Stimulated activated CD8-positive, alpha-beta memory T cell treated with anti-CD3 and anti-CD28 coated beads, Interleukin-7, amount 100 ng/mL, for 24 hours (primary cell): ENCODE data around the gene CCT3.
"Not testable (repeated sequence)": the region's sequence is repeated elsewhere in the genome, so short reads cannot be mapped to it uniquely, and the experiment has no call there.

Source experiments
- DNase-seq: peaks from one replicate; pipeline ENCODE4 v3.0.0-alpha.2; 2020; ENCODE audit warnings: low read depth

The CCT3 gene

DNA sequence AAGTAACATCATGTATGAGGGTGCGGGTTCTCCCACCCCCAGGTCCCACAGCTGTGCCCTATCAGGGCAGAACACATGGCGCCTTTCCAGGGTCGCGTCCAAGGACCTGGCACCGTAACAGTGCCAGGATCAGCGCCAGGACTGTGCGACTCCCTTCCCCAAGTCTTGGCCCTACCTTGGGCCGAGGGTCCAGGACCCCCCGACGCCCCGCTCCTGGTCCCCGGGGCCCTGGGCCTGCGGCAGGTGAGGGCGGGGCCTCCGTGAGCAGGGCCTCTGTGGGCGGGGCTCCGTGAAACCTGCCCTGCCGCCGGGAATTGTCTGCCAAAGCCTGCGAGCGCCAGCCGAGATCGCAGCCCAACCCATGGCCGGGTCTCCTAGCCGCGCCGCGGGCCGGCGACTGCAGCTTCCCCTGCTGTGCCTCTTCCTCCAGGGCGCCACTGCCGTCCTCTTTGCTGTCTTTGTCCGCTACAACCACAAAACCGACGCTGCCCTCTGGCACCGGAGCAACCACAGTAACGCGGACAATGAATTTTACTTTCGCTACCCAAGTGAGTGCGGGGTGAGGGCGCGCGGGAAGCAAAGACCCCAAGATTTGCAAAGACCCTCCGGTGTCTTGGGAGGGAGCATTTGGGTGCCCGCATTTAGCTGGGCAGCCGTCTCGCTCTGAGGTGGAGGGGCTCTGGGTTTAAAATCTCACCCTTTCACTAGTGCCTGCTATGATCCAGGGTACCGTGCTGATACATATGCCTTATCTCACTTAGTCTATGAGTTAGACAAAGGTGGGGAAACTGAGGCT, 31.0 kb upstream of the CCT3 start, which contains the start of gene RHBG:
Gene RHBG (plus strand): TSS at position 323 of the 796 bp plus-strand sequence. CDS start 39 bp downstream, at position 362.
- no peak for DNase-seq

DNA sequence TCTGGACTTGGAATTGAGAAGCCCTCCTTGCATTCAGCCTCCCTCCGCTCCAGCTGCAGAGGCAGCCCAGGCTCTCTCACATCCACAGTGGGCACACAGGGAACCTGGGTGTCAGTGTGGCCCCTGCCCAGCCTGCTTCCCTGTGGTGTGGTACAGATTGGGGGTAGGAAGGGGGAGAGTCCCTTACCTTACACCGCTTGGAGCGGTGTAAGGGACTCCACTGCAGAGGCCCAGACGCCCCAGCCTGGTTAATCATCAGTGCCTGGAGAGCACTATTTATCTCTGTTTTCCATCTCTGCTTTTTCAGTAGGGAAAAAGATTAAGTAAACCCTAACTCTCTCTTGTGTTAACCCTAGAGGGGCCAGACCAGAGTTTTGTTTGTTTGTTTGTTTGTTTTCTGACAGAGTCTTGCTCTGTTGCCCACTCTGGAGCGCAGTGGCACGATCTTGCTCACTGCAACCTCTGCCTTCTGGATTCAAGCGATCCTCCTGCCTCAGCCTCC, 30.1 kb upstream of the CCT3 start:
- DNase-seq = no peak

DNA sequence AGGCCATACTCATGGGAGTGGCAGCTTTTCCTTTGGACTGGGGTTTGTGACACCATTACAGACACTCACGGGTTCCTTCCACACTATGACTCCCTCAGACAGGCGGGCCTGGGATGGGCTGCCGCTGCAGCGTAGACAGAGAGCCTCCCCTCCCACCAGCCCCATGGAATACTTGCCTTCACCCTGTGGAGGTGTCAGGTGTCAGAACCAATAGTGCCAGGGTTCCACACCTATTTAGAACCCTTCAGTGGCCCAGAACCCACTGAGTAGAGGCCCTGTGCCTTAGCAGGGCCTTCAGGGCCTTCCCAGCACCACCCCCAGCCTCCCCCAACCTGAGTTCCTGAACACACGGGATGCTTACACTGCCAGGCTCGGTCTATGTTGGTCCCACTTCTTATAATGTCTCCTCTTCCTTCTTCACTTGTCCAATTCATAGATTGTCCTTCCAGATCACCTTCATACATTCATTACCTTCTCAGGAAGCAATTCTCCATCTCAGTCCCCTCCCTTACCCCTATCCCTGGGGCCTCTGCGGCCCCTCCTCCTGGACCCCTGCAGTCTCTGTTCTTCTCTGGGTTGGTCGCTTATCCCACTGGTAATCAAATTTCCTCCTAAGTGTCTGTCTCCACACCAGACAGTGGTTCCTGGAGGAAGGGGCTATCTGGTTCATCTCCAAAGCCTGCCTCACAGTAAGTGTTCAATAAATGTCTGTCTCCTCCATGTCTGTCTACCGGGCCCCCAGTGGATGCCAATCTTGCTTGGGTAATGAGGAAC, 29.5 kb upstream of the CCT3 start:
- DNase-seq = no peak

- DNase-seq = no peak
Measured at GRCh38 chr1:156366378-156367166, 28.5 kb upstream of the CCT3 start.

DNA sequence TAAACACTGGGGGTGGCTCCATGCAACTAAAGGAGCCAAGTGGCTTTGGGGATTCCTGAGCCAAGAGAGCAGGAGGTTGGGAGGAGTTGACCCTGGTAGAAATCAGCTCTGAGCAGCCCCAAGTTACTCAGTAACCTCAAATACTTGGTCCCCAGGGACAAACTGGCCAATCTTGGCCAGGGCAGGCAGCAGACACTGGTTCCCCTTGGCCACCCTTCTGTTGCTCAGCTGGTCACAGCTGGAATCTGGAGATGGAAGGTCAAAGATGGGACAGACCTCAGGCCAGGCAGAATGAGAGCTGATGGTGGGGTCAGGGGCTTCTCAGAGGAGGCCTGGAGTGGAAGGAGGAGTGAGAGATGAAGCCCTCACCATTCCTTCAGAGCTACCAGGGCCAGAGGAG, 27.7 kb upstream of the CCT3 start:
- DNase-seq = no peak

- no peak for DNase-seq
Measured at GRCh38 chr1:156360534-156360933, 22.4 kb upstream of the CCT3 start.

GRCh38 chr1:156359973-156360372, 21.9 kb upstream of the CCT3 start:
- DNase-seq = no peak

- no peak for DNase-seq
Measured at GRCh38 chr1:156359249-156359648, 21.2 kb upstream of the CCT3 start.

DNA sequence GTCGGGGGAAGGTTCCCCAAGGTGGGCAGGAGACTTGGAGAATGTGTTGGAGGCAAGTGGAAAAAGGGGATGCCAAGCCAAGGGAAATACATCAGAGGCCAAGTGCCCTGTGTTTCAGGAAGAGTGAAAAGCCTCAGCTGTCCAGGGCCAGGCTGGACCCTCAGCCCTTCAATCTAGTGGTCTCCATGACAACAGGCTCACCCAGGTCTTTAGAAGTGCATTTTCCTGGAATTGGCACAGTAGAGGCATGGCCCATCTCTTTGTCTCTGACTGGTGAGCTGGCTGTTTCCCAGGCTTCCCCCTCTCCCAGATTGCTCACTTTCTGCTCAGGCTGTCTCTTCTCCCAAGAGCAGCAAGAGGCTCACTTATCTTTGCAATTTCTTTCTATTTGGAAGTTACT, 20.5 kb upstream of the CCT3 start:
- no peak for DNase-seq

DNA sequence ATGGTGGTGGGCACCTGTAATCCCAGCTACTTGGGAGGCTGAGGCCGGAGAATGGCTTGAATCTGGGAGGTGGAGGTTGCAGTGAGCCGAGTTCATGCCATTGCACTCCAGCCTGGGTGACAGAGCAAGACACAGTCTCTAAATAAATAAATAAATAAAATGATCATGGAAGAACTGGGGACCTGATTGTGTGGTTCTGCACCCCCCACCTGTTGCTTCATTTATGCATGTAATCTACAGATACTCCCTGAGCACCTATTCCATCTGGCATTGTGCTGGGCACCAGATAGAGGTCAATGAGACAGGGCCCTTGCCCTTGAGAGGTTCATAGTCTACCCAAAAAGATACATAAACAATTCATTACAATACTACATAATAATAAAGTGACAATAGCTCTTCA, 19.9 kb upstream of the CCT3 start:
- DNase-seq = no peak

DNA sequence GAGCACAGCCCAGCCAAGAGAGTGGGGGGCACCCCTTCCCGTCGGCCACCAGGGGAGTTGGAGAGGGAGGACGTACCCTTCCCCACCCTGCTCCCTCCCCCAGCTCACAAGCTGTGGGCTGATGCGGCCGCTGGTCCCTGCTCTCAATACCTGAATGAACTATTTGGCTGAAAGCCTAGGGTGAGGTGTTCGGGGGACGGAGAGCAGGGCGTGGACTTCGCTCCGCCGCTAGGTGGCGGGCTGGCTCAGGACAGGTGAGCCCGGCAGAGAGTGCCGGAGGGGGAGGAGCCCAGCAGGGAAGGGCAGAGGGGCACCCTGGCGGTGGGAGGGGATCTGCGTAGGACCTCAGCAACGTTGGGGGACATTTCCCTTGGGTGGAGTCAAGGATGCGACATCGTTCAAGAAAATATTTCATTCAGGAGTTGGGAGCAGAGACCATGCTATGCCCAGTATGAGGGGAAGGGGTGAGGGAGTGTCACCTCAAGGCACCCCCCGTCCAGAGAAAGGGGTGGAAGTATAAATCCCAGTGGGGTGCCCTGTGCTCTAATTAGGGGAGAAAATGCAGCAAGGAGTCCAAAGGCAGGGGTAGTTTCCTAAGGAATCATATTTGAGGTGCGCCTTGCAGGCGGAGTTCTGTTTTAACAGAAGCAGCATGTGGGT, 18.9 kb upstream of the CCT3 start:
- peak; percentile 30 for DNase-seq

DNA sequence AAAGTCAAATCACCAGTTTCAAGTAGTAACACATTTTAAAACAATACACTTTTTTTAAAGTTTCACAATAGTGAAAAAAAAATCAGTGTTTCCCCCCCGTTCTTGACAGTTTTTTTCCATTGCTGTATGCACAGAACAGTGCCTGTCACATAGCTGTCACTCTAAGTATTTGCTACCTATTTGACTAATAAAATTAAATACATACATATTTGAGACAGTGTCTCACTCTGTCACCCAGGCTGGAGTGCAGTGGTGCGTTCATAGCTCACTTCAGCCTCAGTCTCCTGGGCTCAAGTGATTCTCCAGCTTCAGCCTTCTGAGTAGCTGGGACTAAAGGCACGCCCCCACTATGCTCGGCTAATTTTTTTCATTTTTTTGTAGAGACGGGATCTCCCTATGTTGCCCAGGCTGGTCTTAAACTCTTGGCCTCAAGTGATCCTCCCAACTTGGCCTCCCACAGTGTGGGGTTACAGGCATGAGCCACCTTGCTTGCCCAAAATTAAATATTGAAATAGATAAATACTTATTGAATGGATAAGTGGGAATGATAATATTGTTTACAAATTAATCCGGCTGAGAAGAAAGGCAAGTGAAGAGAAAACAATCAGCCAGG, 18.3 kb upstream of the CCT3 start:
- no peak for DNase-seq

DNA sequence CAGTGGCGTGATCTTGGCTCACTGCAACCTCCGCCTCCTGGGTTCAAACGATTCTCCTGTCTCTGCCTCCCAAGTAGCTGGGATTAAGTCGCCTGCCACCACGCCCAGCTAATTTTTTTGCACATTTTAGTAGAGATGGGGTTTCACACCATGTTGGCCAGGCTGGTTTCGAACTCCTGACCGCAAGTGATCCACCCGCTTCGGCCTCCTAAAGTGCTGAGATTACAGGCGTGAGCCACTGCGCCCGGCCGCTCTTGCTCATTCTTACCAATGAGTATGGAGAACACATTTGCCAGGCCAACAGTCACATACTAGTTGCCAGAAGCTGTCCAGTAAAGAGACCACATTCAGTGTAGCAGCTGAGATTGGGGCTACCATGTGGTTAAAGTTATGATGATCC, 14.4 kb upstream of the CCT3 start:
- DNase-seq = not testable (repeated sequence)

DNA sequence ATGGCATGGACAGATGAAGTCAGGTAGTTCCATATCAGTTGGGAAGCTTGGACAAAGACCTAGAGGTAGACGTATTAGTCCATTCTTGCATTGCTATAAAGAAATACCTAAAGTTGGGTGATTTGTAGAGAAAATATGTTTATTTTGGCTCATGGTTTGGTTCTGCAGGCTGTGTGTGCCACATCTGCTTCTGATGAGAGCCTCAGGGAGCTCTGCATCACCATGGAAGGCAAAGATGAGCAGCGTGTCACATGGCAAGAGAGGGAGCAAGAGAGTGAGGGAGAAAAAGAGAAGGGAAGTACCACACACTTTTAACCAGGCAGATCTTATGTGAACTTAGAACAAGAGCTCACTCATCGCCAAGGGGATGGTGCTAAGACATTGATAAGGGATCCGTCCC, 9.2 kb upstream of the CCT3 start:
- no peak for DNase-seq

DNA sequence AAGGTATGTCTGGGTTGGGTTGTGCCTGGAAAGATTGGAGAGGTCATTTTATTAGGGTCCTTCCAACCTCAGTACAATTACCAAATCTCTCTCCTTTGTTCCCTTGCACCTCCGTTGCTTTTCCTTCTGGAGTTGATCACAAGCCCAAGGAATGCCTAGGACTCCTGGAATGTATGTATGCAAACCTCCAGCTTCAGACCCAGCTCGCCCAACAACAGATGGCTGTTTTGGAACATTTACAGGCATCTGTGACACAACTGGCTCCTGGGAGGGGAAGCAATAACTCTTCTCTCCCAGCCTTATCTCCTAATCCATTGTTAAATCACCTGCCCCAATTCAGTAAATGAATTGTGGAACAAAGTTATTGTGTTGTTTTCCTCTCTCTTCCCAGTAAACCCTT, 8.5 kb upstream of the CCT3 start:
- no peak for DNase-seq

DNA sequence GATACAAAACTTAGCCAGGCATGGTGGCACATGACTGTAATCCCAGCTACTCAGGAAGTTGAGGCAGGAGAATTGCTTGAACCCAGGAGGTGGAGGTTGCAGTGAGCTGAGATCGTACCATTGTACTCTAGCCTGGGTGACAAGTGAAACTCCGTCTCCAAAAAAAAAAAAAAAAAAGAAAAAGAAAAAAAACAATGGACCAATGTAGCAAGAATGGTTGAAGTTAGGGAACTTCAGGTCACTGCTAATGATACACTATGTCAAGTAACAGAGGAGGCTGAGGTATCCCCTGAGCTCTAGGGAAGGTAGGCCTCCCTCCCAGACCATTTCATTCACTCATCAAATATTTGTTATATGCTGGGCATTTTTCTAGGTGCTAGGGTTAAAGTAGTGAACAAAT, 7.9 kb upstream of the CCT3 start:
- DNase-seq = not testable (repeated sequence)

DNA sequence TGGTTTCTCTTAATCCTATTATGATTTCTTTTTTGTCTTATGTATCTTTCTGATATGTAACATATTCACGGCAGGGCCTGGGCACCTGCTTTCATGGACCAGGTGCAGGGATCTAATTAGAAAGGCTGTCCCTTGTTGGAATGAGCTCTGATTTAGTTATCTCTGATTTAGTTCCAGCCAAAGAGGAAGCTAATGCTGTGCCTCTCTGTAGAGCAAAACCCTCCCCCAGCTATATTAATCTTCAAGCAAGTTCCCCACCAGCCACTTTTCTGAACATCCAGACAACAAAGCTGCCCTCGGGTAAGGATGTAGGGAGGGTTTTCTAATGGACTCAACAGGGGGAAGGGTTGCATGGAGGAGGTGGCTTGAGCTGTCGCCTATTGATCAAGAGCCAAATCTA, 6.3 kb upstream of the CCT3 start:
- DNase-seq = no peak

DNA sequence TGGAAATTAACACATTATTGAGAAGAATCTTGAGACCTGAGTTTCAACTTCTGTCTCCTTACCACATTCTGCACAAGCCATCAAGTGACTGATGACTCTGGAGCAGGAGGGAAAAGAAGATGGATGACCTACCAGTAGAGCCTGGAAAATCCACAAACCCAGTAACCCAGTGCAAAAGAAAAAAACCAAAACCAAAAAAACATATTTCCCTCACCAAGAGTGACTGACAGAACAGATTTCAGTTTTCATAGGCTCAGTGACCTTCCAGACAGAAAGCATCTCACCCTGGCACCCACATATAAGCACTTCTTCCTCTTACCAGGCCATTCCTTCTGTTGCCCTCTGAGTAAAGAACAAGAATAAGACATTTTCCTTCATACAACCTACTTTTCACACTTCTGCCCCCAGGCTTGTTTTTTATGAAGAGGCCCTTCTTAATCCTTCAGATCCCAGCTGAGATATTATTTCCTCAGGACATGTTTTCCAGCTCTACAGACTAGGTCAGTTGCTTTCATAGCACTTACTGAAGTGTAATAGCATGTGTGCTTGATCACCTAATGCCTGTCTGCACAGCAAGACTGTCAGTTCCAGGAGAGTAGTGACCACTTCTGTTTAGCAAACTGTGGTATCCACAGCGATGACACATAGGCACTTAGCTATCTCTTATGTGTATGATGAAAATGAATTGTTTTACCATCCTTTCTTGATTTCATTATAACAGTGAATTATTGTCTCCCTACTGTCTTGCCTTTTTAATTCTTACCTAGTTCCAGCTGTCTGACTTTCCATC, 4.3 kb upstream of the CCT3 start:
- DNase-seq = no peak

GRCh38 chr1:156337888-156338179, 258 bp downstream of the CCT3 start:
- no peak for DNase-seq

DNA sequence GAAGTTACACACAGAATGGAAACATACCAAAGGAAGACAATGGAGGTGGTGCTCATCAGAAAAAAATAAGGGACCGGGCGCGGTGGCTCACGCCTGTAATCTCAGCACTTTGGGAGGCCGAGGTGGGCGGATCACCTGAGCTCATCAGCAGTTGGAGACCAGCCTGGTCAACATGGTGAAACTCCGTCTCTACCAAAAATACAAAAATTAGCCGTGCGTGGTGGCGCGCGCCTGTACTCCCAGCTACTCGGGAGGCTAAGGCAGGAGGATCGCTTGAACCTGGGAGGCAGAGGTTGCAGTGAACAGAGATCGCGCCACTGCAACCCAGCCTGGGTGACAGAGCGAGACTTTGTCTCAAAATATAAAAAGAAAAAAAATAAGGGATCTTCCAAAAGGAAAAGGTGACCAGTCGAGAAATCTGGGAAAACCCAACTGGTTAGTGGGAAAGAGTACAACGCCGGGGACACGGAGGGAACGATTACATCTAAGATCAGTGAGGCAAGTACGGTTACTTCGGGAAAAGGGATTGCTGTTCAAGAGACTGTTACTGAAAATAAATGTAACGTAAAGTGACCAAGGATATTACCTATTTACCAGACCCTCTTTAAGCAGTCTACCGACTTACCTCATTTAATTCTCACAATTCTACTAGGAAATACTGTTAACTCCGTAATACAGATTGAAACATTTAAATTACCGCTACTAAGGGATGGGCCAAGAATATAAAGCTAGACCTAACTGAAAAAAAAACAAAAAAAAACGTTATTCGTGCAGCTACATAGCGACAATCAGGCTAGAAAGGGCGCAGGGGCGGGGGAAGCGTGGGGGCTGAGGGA, 822 bp downstream of the CCT3 start:
- no peak for DNase-seq
